HG03521 (cell line): ENCODE results near the gene BCL6B.
"Not testable (repeated sequence)": the region's sequence is repeated elsewhere in the genome, so short reads cannot be mapped to it uniquely, and the experiment has no call there.

ENCODE experiments used
- ATAC-seq: cut with Tn5 transposase; IDR thresholded peaks from one replicate; pipeline ENCODE4 v1.9.1; 2021; ENCODE audit warnings: mild to moderate bottlenecking, moderate library complexity; ENCODE audit not compliant: unreplicated experiment

The BCL6B gene, protein sequence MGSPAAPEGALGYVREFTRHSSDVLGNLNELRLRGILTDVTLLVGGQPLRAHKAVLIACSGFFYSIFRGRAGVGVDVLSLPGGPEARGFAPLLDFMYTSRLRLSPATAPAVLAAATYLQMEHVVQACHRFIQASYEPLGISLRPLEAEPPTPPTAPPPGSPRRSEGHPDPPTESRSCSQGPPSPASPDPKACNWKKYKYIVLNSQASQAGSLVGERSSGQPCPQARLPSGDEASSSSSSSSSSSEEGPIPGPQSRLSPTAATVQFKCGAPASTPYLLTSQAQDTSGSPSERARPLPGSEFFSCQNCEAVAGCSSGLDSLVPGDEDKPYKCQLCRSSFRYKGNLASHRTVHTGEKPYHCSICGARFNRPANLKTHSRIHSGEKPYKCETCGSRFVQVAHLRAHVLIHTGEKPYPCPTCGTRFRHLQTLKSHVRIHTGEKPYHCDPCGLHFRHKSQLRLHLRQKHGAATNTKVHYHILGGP

GRCh38 chr17:7022781-7023571, at the start of gene BCL6B:
Gene BCL6B, plus strand, starts transcription at chr17:7023050. Its CDS starts 622 bp downstream, at chr17:7023672.
- ATAC-seq = no peak

DNA sequence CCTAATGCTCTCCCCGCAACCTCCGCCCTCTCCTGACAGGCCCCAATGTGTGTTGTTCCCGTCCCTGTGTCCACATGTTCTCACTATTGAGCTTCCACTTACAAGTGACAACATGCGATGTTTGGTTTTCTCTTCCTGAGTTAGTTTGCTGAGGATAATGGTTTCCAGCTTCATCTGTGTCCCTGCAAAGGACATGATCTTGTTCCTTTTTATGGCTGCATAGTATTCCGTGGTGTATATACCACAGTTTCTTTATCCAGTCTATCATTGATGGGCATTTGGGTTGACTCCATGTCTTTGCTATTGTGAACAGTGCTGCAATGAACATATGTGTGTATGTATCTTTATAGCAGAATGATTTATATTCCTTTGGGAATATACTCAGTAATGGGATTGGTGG, 43.4 kb upstream of the BCL6B start:
- ATAC-seq = not testable (repeated sequence)

DNA sequence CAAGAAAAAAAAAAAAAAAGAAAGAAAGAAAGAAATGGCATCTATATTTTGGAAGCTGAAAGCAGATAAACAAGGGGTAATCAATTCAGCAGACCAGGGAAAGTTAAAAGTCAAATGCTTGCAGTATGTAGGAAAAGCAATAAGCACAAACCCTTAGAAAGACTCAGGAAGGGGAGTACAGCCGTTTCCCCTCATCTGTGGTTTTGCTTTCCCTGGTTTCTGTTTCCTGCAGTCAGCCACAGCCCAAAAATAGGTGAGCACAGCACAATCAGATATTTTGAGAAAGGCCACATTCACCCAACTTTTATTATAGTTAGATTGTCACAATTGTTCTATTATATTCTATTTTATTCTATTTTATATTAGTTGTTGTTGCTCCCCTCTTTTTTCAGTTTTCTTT, 41.4 kb upstream of the BCL6B start:
- no peak for ATAC-seq

DNA sequence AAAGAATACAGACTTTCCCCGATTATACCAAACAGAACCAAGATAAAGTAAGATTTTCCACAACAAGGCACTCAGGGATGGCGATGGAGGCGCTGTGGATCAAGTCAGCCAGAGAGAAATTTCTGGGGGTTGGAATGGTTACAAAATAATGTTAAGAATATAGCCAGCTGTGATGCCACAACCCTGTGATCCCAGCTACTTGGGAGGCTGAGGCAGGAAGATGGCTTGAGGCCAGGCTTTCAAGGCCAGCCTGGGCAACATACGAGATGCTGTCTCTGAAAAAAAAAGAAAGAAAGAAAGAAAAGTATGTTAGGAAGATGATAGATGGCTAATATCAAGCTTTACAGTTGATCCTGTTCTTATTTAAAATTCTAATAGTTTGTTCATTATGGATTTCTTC, 37.6 kb upstream of the BCL6B start:
- no peak for ATAC-seq

DNA sequence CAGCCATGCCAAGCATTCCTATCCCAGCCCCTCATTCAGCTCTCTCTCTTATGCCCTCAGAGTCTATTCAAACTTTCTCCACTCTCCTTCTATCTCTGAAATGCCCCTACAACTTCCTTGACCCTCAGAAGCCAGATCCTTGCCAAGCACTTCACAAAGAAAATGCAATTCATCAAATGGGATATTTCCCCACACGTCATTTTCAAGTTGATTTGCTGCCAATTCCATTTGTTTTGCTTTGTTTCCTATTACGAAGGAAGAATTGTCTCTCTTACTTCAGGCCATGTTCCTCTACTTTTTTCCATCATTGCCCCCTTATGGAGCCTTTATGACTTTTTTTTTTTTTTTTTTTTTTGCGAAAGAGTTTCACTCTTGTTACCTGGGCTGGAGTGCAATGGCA, 36.2 kb upstream of the BCL6B start:
- no peak for ATAC-seq

- ATAC-seq = no peak
Measured at GRCh38 chr17:6989779-6990178, 33.1 kb upstream of the BCL6B start.

DNA sequence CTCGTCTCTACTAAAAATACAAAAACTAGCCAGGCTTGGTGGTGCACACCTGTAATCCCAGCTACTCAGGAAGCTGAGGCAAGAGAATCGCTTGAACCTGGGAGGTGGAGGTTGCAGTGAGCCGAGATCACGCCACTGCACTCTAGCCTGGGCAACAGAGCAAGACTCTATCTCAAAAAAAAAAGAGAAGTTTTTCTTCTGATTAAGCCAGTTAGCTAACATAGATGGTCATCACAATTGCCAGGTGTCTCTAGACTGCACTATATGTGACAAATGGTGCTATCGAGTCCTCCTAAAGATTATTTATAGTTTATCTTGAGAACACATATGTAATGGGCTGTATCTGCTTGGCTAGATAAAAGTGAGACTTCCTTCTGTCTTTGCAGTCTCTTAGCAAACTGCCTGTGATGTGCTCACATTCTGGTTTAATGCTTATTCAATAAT, 29.2 kb upstream of the BCL6B start:
- not testable (repeated sequence) for ATAC-seq

GRCh38 chr17:6994118-6994598, 28.7 kb upstream of the BCL6B start:
- ATAC-seq = no peak

- no peak for ATAC-seq
Measured at GRCh38 chr17:6994666-6995256, 28.1 kb upstream of the BCL6B start.

DNA sequence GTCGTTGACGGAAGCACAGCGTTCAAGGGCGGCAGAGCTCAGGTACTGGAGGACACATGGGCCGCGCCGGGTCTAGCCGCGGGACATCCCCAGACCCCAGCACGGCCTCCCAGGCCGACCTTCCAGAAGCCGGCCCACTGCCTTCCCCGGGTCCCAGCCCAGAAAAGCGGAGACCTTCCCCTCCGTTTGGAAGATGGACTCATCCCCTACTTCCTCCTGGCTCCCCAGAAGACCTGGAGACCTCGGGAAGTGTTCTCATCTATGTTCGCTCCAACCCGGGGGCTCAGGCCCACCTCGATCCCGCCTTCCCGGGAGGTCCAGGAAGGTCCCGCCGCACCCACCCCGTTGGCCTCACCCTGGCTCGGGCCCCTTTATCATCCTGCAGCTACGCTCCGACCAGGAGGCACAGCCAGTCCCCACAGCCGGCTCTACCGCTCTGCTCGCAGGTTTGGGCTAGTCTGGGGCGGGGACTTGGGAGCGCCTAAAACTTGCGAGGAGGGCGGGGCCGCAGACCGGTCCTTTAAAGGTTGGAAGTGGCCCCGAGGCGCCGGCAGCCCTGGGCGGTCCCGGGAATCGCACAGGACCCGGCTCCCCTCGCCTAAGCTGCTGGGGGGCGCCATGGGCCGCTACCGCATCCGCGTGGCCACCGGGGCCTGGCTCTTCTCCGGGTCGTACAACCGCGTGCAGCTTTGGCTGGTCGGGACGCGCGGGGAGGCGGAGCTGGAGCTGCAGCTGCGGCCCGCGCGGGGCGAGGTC, 27.2 kb upstream of the BCL6B start, which contains the start of gene ALOX12:
Gene ALOX12 (plus strand): TSS at position 550 of the 756 bp plus-strand sequence. CDS start 69 bp downstream, at position 619.
- ATAC-seq = no peak

GRCh38 chr17:6996256-6997011, 26.4 kb upstream of the BCL6B start:
- no peak for ATAC-seq

DNA sequence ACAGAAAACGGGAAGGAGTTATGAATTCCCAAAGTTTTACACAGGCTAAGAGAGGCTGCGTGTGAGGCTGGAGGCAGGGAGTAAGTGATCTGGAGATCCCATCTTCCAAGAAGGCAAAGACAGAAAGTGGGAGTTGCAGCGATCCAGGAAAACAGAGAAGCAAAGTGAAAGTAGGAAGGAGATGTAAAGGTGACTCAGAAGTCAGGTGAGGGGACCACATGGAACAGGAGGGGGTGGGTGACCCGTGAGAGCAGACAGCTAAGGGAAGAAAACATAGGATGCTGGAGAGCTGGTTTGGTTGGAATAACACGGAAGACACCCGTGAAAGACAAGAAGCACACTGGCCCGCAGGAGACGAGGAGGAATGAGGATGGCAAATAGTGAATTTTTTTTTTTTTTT, 25.7 kb upstream of the BCL6B start:
- ATAC-seq = no peak

- ATAC-seq = no peak
Measured at GRCh38 chr17:6998855-6999508, 23.9 kb upstream of the BCL6B start.

DNA sequence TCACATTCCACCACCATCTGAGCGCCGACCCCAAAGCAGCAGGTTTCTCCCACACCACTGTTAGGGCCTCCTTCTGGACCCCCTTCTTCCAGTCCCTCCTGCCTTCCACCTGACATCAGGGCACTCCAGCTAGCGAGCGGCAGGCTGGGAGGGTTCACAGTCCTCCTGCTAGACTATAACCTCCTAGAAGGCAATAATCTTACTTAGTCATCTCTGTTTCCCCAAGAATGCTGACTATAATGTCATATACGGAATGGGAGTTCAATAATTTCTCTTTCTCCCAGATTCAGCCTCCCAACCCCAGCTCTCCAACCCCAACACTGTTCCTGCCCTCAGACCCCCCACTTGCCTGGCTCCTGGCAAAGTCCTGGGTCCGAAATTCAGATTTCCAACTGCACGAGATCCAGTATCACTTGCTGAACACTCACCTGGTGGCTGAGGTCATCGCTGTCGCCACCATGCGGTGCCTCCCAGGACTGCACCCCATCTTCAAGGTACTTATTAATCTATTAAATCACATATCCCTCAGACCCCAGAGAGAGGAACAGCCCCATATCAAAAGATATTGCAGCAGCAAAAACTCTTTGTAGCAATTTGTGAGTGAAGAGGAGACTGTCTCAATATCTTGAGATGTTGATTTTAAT, 21.4 kb upstream of the BCL6B start:
- no peak for ATAC-seq

DNA sequence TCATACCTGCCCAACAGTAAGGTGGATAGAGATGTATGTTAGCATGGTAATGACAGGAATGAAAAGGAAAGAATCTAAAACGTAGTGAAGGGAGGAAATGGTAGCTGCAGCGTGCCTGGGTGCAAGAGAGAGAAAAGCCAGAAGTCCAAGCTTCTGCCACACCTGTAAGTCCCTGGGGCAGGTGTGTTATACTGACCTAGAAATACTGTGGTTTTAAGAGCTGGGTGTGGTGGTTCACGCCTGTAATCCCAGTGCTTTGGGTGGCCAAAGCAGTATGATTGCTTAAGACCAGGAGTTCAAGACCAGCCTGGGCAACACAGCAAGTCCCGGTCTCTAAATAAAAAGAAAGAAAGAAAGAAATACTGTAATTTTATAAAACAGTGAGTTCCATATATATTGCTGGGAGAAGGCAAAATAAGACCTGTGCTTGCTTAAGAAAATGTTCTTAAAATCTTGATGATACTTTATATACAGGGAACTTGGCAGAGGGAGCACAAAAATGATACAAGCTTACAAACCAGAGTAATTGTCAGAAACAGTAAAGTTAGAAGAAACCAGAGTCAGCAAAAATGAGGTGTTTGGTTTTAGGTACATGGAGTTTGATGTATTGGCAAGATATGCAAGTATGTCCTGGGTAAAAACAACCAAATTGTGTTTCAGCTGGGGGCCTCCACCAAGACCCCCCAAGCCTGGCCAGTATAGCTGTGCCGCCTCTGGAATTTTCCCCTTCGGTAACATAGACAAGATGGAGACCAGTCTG, 20.4 kb upstream of the BCL6B start:
- no peak for ATAC-seq

GRCh38 chr17:7003745-7004144, 19.1 kb upstream of the BCL6B start:
- ATAC-seq = no peak

GRCh38 chr17:7004398-7005253, 18.2 kb upstream of the BCL6B start:
- no peak for ATAC-seq
